HepG2 (cell line): ENCODE results near the gene SLC22A5. TPM values are rescaled to one million over a fixed set of nuclear protein-coding genes. Genes with fewer than 3 reads are reported as not detected.

Experiments
- ELF4 ChIP-seq: sonication (generic); formaldehyde crosslinking; IDR thresholded peaks from 2 replicates; pipeline ENCODE4 v1.5.0; 2020; ENCODE audit warnings: missing genetic modification reagents, mild to moderate bottlenecking, moderate library complexity, borderline replicate concordance
- MTA1 ChIP-seq: sonication (generic); formaldehyde crosslinking; IDR thresholded peaks from 2 replicates; pipeline ENCODE4 v1.4.0; 2020; ENCODE audit warnings: missing genetic modification reagents, mild to moderate bottlenecking, borderline replicate concordance
- RARA ChIP-seq: IDR thresholded peaks from 2 replicates; pipeline ENCODE4 v1.6.1; 2016; ENCODE audit warnings: missing genetic modification reagents, missing compliant biosample characterization
- STAT5B ChIP-seq: sonication (generic); formaldehyde crosslinking; IDR thresholded peaks from 2 replicates; pipeline ENCODE4 v1.4.0; 2020; ENCODE audit warnings: missing genetic modification reagents
- U2AF1 ChIP-seq: fragments of 200-400 bp; formaldehyde crosslinking; optimal IDR thresholded peaks from 2 replicates; pipeline ENCODE3; 2017; ENCODE audit warnings: mild to moderate bottlenecking, low read depth, low read length
- ZBTB14 ChIP-seq: sonication (generic); formaldehyde crosslinking; IDR thresholded peaks from 2 replicates; pipeline ENCODE4 v1.4.0; 2020; ENCODE audit warnings: missing genetic modification reagents
- ZNF724P ChIP-seq: sonication (generic); formaldehyde crosslinking; IDR thresholded peaks from 2 replicates; pipeline ENCODE4 v1.8.0; 2022; ENCODE audit warnings: missing genetic modification reagents, borderline replicate concordance
- ZNF777 ChIP-seq: sonication (generic); formaldehyde crosslinking; IDR thresholded peaks from 2 replicates; pipeline ENCODE4 v1.4.0; 2020; ENCODE audit warnings: missing genetic modification reagents
- polyA plus RNA-seq, 8 experiments: library from polyadenylated mRNA; depleted of rRNA in 3 of 8; stranded (reverse) in 7 of 8; unstranded in 1 of 8; fragments of >200 nt; fragmentation: Illumina TruSeq in 4 of 8; extraction: Trizol in 4 of 8; gene quantifications; 2 replicates each; pipeline versions ENCODE4 v1.2.1 to v1.2.3, GENCODE V29; 2011 to 2016; ENCODE audit warnings: low read depth in 4 of 8, missing spikeins in 1 of 8, mixed read lengths in 1 of 8; ENCODE audit not compliant: insufficient read depth in 1 of 8
- total RNA-seq, 5 experiments: library from RNA; depleted of rRNA; stranded (reverse); fragments of >200 nt; fragmentation: Illumina TruSeq; extraction: Trizol; gene quantifications; 2 replicates each; pipeline ENCODE4 v1.2.3, GENCODE V29; 2016; ENCODE audit warnings: low read depth in 1 of 5
- TF ChIP-seq, protein P1 (sequence below), 2 experiments: sonication (generic) in 1 of 2; formaldehyde crosslinking in 1 of 2; IDR thresholded peaks; 2 replicates each; pipeline versions ENCODE4 v1.4.0 to v1.6.1; 2016 to 2020; ENCODE audit warnings: borderline replicate concordance in 1 of 2, low read depth in 1 of 2, mild to moderate bottlenecking in 1 of 2, missing genetic modification reagents in 1 of 2
- TF ChIP-seq, protein P2 (sequence below): sonication (generic); formaldehyde crosslinking; IDR thresholded peaks from 2 replicates; pipeline ENCODE4 v1.8.1; 2023; ENCODE audit warnings: mild to moderate bottlenecking, missing genetic modification reagents
- TF ChIP-seq, protein P3 (sequence below): sonication (generic); formaldehyde crosslinking; IDR thresholded peaks from 2 replicates; pipeline ENCODE4 v1.5.1; 2020; ENCODE audit warnings: mild to moderate bottlenecking, missing genetic modification reagents, moderate library complexity
- TF ChIP-seq, protein P4 (sequence below): sonication (generic); formaldehyde crosslinking; IDR thresholded peaks from 2 replicates; pipeline ENCODE4 v1.8.1; 2023; ENCODE audit warnings: mild to moderate bottlenecking, inconsistent platforms, moderate library complexity, missing genetic modification reagents, borderline replicate concordance
- TF ChIP-seq, protein P5 (sequence below): sonication (generic); formaldehyde crosslinking; conservative IDR thresholded peaks from 2 replicates; pipeline ENCODE4 v1.4.0; 2020; ENCODE audit warnings: missing genetic modification reagents

Gene SLC22A5
- total and polyA plus RNA-seq, 2 of the 13 experiments (the other 11 are each of a cell fraction or from before 2014, with no cell fraction given), result 7.1 to 15.1 TPM

GRCh38 chr5:132410451-132411303, 41.2 kb downstream of the SLC22A5 start (continued):
- TF ChIP-seq STAT5B (CRISPR knock-in tag) (no peak), RARA (peak; percentile 79), ELF4 (CRISPR knock-in tag) (no peak), MTA1 (peak; percentile 62; the same call in 1 of the 2 replicates), U2AF1 (peak; percentile 53), ZBTB14 (peak; percentile 77), ZNF724P (CRISPR knock-in tag) (no peak), ZNF777 (CRISPR knock-in tag) (peak; percentile 61; the same call in 1 of the 2 replicates)
- TF ChIP-seq, protein P1, sequence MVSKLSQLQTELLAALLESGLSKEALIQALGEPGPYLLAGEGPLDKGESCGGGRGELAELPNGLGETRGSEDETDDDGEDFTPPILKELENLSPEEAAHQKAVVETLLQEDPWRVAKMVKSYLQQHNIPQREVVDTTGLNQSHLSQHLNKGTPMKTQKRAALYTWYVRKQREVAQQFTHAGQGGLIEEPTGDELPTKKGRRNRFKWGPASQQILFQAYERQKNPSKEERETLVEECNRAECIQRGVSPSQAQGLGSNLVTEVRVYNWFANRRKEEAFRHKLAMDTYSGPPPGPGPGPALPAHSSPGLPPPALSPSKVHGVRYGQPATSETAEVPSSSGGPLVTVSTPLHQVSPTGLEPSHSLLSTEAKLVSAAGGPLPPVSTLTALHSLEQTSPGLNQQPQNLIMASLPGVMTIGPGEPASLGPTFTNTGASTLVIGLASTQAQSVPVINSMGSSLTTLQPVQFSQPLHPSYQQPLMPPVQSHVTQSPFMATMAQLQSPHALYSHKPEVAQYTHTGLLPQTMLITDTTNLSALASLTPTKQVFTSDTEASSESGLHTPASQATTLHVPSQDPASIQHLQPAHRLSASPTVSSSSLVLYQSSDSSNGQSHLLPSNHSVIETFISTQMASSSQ (IDR thresholded peaks at IDR 0.05; ENCODE audit: low read depth), result no peak
- TF ChIP-seq, protein P1 (CRISPR knock-in tag; IDR thresholded peaks at IDR 0.05; ENCODE audit: borderline replicate concordance), result peak; percentile 58
- TF ChIP-seq, protein P2, sequence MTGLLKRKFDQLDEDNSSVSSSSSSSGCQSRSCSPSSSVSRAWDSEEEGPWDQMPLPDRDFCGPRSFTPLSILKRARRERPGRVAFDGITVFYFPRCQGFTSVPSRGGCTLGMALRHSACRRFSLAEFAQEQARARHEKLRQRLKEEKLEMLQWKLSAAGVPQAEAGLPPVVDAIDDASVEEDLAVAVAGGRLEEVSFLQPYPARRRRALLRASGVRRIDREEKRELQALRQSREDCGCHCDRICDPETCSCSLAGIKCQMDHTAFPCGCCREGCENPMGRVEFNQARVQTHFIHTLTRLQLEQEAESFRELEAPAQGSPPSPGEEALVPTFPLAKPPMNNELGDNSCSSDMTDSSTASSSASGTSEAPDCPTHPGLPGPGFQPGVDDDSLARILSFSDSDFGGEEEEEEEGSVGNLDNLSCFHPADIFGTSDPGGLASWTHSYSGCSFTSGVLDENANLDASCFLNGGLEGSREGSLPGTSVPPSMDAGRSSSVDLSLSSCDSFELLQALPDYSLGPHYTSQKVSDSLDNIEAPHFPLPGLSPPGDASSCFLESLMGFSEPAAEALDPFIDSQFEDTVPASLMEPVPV (CRISPR knock-in tag), result no peak
- TF ChIP-seq, protein P3, sequence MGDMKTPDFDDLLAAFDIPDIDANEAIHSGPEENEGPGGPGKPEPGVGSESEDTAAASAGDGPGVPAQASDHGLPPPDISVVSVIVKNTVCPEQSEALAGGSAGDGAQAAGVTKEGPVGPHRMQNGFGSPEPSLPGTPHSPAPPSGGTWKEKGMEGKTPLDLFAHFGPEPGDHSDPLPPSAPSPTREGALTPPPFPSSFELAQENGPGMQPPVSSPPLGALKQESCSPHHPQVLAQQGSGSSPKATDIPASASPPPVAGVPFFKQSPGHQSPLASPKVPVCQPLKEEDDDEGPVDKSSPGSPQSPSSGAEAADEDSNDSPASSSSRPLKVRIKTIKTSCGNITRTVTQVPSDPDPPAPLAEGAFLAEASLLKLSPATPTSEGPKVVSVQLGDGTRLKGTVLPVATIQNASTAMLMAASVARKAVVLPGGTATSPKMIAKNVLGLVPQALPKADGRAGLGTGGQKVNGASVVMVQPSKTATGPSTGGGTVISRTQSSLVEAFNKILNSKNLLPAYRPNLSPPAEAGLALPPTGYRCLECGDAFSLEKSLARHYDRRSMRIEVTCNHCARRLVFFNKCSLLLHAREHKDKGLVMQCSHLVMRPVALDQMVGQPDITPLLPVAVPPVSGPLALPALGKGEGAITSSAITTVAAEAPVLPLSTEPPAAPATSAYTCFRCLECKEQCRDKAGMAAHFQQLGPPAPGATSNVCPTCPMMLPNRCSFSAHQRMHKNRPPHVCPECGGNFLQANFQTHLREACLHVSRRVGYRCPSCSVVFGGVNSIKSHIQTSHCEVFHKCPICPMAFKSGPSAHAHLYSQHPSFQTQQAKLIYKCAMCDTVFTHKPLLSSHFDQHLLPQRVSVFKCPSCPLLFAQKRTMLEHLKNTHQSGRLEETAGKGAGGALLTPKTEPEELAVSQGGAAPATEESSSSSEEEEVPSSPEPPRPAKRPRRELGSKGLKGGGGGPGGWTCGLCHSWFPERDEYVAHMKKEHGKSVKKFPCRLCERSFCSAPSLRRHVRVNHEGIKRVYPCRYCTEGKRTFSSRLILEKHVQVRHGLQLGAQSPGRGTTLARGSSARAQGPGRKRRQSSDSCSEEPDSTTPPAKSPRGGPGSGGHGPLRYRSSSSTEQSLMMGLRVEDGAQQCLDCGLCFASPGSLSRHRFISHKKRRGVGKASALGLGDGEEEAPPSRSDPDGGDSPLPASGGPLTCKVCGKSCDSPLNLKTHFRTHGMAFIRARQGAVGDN (CRISPR knock-in tag), result peak; percentile 90
- TF ChIP-seq, protein P4, sequence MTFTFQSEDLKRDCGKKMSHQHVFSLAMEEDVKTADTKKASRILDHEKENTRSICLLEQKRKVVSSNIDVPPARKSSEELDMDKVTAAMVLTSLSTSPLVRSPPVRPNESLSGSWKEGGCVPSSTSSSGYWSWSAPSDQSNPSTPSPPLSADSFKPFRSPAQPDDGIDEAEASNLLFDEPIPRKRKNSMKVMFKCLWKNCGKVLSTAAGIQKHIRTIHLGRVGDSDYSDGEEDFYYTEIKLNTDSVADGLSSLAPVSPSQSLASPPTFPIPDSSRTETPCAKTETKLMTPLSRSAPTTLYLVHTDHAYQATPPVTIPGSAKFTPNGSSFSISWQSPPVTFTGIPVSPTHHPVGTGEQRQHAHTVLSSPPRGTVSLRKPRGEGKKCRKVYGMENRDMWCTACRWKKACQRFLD, result no peak
- TF ChIP-seq, protein P5, sequence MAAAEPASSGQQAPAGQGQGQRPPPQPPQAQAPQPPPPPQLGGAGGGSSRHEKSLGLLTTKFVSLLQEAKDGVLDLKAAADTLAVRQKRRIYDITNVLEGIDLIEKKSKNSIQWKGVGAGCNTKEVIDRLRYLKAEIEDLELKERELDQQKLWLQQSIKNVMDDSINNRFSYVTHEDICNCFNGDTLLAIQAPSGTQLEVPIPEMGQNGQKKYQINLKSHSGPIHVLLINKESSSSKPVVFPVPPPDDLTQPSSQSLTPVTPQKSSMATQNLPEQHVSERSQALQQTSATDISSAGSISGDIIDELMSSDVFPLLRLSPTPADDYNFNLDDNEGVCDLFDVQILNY (CRISPR knock-in tag), result peak; percentile 50; the same call in 1 of the 2 replicates
